Stomach smooth muscle (tissue), 2 donors: ENCODE data around the gene BARX1.

Source experiments
- H3K27ac ChIP-seq: one replicate; pipeline ENCODE4 v1.7.0; 2013; ENCODE audit warnings: mild to moderate bottlenecking, low read length, inconsistent platforms
- H3K27me3 ChIP-seq, 2 donors: one replicate each; pipeline ENCODE4 v1.7.0; 2013; ENCODE audit warnings: low read length in 2 of 2; ENCODE audit not compliant: insufficient read depth in 2 of 2, control insufficient read depth in 1 of 2
- H3K36me3 ChIP-seq, 2 donors: one replicate each; pipeline ENCODE4 v1.7.0; 2013; ENCODE audit warnings: low read length in 2 of 2; ENCODE audit not compliant: control insufficient read depth in 2 of 2, insufficient read depth in 2 of 2
- H3K4me1 ChIP-seq: one replicate; pipeline ENCODE4 v1.7.0; 2013; ENCODE audit warnings: low read length; ENCODE audit not compliant: control insufficient read depth, insufficient read depth
- H3K4me3 ChIP-seq, 2 donors: one replicate each; pipeline ENCODE4 v1.7.0; 2013; ENCODE audit warnings: low read length in 2 of 2
- H3K9ac ChIP-seq, 2 donors: one replicate each; pipeline ENCODE4 v1.7.0; 2013; ENCODE audit warnings: low read length in 2 of 2, mild to moderate bottlenecking in 1 of 2
- H3K9me3 ChIP-seq, 2 donors: one replicate each; pipeline ENCODE4 v1.7.0; 2013; ENCODE audit warnings: low read length in 2 of 2; ENCODE audit not compliant: control insufficient read depth in 2 of 2
- donor health status: healthy.
- donor health status: Pancreatic carcinoma.

The BARX1 gene

DNA sequence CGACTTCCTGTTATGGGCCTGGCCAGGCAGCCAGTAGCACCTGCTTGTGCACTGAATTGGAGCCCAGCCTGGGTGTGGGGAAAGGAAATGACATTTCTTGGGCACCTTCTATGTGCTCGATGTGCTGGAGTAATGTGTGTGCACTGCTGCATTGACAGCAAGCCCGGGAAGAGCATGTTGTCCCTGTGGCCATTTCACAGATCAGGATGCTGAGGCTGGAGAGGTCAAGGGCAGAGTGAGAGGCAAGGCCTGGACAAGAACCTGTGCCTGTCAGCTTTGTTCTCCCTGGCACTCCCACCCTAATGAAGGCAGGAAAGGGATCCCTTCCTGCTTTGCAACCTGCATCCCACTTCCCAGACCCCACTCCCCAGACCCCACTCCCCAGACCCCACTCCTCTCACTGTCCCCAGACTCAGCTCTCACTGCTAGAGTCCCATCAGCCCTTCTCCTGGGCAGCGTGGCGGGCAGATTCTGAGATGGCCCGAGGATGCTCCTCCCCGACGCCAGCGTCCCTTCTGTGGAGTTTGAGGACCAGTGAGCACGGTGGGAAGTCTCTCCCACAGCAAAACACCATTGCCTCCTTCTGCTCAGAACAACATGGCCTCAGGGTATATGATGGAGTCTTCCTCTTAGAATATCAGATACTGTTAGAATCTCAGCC lies 49.6 kb downstream of the BARX1 start:
- H3K4me3 ChIP-seq = no peak overlapping the region
- peaks cover 24% of the 10 kb centered on the region for H3K4me1 ChIP-seq
- H3K9ac ChIP-seq = no peak overlapping the region
- H3K27me3 ChIP-seq = no peaks in the 10 kb centered on the region
- no peaks in the 10 kb centered on the region for H3K36me3 ChIP-seq
- no peaks in the 10 kb centered on the region for H3K9me3 ChIP-seq
- no peak overlapping the region for H3K27ac ChIP-seq

GRCh38 chr9:93904649-93905472 lies 50.3 kb downstream of the BARX1 start:
- Histone ChIP-seq H3K4me3 (no peak overlapping the region), H3K9me3 (no peaks in the 10 kb centered on the region), H3K4me1 (peaks cover 16% of the 10 kb centered on the region), H3K27me3 (no peaks in the 10 kb centered on the region), H3K36me3 (no peaks in the 10 kb centered on the region), H3K27ac (no peak overlapping the region), H3K9ac (no peak overlapping the region)

DNA sequence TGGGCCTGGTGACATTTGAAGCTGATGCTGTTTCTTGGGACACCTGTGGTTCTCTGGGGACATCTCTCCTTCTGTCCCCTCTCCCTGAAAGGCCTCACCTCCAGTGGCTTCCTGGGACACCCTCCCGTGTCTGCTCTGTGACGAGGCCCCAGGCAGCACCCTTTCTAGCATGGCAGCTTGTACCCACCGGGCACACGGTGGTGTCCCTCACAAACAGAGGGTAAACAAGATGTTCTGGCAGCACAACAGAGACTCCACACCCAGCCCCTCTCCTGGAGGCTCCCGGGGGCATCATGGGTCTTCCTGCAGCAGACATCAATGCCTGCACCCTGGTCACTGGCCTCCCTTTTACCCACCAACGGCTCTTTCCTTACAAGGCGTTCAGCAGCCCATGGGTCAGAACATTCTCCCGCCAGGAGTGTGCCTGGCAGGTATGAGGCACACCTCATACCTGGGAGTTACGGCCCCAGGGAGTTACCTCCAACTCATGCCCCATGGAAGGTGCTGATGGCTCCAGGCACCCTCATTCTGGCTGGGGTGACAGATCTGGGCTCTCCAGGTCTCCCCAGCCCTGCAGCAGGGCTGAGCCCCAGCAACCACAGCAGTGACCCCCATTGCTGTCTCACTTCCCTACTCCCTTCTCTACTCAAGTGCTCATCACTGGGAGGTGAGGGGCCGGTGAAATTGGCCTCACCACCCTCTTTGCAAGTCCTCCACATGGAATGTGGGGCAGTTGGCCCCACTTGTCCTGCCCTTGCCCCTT lies 51.1 kb downstream of the BARX1 start:
- peaks cover 9% of the 10 kb centered on the region for H3K4me1 ChIP-seq
- no peak overlapping the region for H3K27ac ChIP-seq
- H3K9ac ChIP-seq = no peak overlapping the region
- H3K27me3 ChIP-seq = no peaks in the 10 kb centered on the region
- no peaks in the 10 kb centered on the region for H3K9me3 ChIP-seq
- H3K36me3 ChIP-seq = no peaks in the 10 kb centered on the region
- no peak overlapping the region for H3K4me3 ChIP-seq

DNA sequence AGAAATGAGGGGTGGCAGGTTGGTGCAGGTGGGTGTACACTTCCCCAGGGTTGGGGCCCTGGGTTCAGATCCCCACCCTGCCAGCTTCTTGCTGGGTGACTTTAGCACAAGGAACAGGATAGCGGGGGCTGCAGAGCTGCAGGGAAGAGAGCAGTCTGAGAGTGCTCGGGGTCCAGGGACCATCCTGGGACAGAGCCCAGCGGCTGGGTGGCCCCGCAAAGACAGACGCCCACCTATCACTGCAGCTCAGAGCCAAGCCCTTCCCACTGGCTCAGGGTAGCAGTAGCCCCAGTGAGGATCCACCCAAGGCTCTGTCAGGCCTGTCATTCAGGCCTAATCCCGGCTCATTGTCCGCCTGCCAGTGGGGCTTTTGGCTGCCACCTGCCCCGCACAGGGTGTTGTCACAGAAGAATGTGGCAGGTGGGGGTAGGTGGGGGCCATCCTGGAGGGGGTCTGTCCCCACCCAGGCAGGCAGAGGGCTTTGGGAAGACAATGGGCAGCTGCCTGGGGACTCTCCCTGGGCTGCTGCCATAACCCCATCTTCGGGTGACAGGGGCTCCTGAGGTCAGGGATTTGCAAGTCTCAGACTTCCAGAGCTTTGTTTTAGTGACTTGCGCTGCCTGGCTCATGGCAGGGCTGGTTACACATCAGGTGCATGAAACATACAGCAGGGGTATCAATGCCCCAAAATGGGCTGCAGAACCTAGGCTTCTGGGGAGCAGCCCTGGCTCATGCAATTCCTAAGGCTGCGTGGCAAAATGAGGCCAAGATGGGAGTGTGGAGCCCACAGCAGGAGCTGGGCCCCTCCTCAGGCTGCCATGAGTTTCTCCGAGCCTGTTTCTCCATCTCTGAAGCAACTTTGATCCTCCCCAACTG lies 52.1 kb downstream of the BARX1 start:
- Histone ChIP-seq H3K4me3 (no peak overlapping the region), H3K27ac (no peak overlapping the region), H3K9ac (no peak overlapping the region), H3K36me3 (no peaks in the 10 kb centered on the region), H3K9me3 (no peaks in the 10 kb centered on the region), H3K27me3 (no peaks in the 10 kb centered on the region), H3K4me1 (no peaks in the 10 kb centered on the region)

- no peaks in the 10 kb centered on the region for H3K4me1 ChIP-seq
- no peaks in the 10 kb centered on the region for H3K36me3 ChIP-seq
These were observed 52.9 kb downstream of the BARX1 start for GRCh38 chr9:93902051-93902779.

More at GRCh38 chr9:93902051-93902779, 52.9 kb downstream of the BARX1 start:
- H3K27ac ChIP-seq = no peak overlapping the region
- no peaks in the 10 kb centered on the region for H3K27me3 ChIP-seq
- no peaks in the 10 kb centered on the region for H3K9me3 ChIP-seq
- no peak overlapping the region for H3K4me3 ChIP-seq
- no peak overlapping the region for H3K9ac ChIP-seq
